Heart right ventricle (tissue), 16 donors: Measurements from ENCODE around the gene EPS8. TPM values are rescaled to one million over a fixed set of nuclear protein-coding genes. Genes with fewer than 3 reads are reported as not detected.

Experiments used
- ATAC-seq, 8 donors: fragments of 200-7000 bp; cut with Tn5 transposase; one replicate each; pipeline ENCODE4 v1.9.1; 2020; ENCODE audit warnings: mild to moderate bottlenecking in 8 of 8, moderate library complexity in 8 of 8, moderate number of reproducible peaks in 1 of 8
- DNase-seq, 2 donors: peaks; one replicate each; pipeline ENCODE4 v3.0.0-alpha.2; 2020
- H3K27ac ChIP-seq, 10 donors: fragments of 200-600 bp; sonication (generic) in 2 of 10; one replicate each; pipeline versions ENCODE4 v1.5.0 to v1.8.0; 2020 to 2022; ENCODE audit warnings: mild to moderate bottlenecking in 3 of 10
- H3K27me3 ChIP-seq, 7 donors: fragments of 200-600 bp; one replicate each; pipeline ENCODE4 v1.8.0; 2021 to 2022; ENCODE audit warnings: mild to moderate bottlenecking in 2 of 7
- H3K36me3 ChIP-seq, 9 donors: fragments of 200-600 bp; sonication (generic) in 1 of 9; one replicate each; pipeline versions ENCODE4 v1.5.0 to v1.8.0; 2020 to 2022; ENCODE audit warnings: mild to moderate bottlenecking in 2 of 9
- H3K4me1 ChIP-seq, 9 donors: fragments of 200-600 bp; sonication (generic) in 1 of 9; one replicate each; pipeline versions ENCODE4 v1.5.0 to v1.8.0; 2020 to 2022; ENCODE audit warnings: mild to moderate bottlenecking in 4 of 9
- H3K4me3 ChIP-seq, 10 donors: fragments of 200-600 bp; sonication (generic) in 2 of 10; one replicate each; pipeline versions ENCODE4 v1.5.0 to v1.8.0; 2020 to 2022; ENCODE audit warnings: mild to moderate bottlenecking in 7 of 10, moderate library complexity in 2 of 10
- H3K9me3 ChIP-seq, 11 donors: fragments of 200-600 bp in 10 of 11; sonication (generic) in 2 of 11; one replicate each; pipeline versions ENCODE4 v1.5.0 to v1.8.0; 2013 to 2022; ENCODE audit warnings: mild to moderate bottlenecking in 2 of 11, control low read depth in 1 of 11, moderate library complexity in 1 of 11
- CTCF ChIP-seq, 9 donors: fragments of 200-600 bp; sonication (generic) in 2 of 9; IDR thresholded peaks; one replicate each; pipeline versions ENCODE4 v1.5.0 to v1.8.0; 2021 to 2022; ENCODE audit warnings: antibody characterized with exemption in 9 of 9, mild to moderate bottlenecking in 5 of 9, moderate library complexity in 1 of 9
- WGBS, 2 donors: extraction: QIAGEN DNeasy Blood & Tissue Kit; methylation state at CpG; one replicate each; pipeline ENCODE4 v1.1.7; 2013; ENCODE audit warnings: inconsistent platforms in 1 of 2; 5-methylcytosine and 5-hydroxymethylcytosine counted together
- intact Hi-C, 10 donors: fragments of 100-400 bp; cut with DNase I; formaldehyde crosslinking; loops; one replicate each; pipeline versions ENCODE4 v1.11.1 to v1.14.2; 2022
- polyA plus RNA-seq, 2 donors: library from polyadenylated mRNA; stranded (reverse); fragments of 200-250 nt; gene quantifications; one replicate each; pipeline ENCODE4 v1.2.3, GENCODE V29; 2013
- total RNA-seq, 10 donors: library from RNA; stranded (reverse); fragmentation: NEBNext Ultra II Directional in 3 of 10; extraction: Animal tissue kit (Norgen Biotek cat#: 25700) in 3 of 10; gene quantifications; one replicate each; pipeline versions ENCODE4 v1.2.1 to v1.2.4, GENCODE V29; 2021 to 2023
- donor health status: Arrhythmogenic right ventricular cardiomyopathy.
- donor health status: ischemic (EF 13 %, LVEDD 7.1; RV severe dilation, severe dysfunction).
- donor health status: healthy with polysubstance abuse.
- donor health status: DM: no; HTN: yes; CAD: no.
- donor health status: DM: no; HTN: no; CAD: no.
- donor health status: ischemic (EF 25% LVEDD 6.9; RV normal size, moderate dysfunction).
- donor health status: ischemic (EF 25% LVEDD 5.7; RV mildly dilated, moderate dysfunction).
- donor health status: healthy.
- donor health status: DM: yes; HTN: yes; CAD: no.
- donor health status: Ischemic cardiomyopathy.
- donor health status: ischemic (EF 35%, LVEDD 5.7; RV mildly dilated, moderate dysfunction).
- donor health status: nonischemic (EF 11% LVEDD 7.7; RV severe dilation, severe dysfunction).
- donor health status: DM: yes; HTN: yes; CAD: no.
- donor health status: PGD.
- donor health status: ischemic (EF 29% LVEDD 5.4; RV normal size, mild dysfunction).
- donor health status: nonischemic (EF 23%, LVEDD 6.1; RV moderate dilation, normal function).

Gene EPS8
- total and polyA plus RNA-seq, 12 donors = 7.7 to 38.6 (median 15.7) TPM

DNA sequence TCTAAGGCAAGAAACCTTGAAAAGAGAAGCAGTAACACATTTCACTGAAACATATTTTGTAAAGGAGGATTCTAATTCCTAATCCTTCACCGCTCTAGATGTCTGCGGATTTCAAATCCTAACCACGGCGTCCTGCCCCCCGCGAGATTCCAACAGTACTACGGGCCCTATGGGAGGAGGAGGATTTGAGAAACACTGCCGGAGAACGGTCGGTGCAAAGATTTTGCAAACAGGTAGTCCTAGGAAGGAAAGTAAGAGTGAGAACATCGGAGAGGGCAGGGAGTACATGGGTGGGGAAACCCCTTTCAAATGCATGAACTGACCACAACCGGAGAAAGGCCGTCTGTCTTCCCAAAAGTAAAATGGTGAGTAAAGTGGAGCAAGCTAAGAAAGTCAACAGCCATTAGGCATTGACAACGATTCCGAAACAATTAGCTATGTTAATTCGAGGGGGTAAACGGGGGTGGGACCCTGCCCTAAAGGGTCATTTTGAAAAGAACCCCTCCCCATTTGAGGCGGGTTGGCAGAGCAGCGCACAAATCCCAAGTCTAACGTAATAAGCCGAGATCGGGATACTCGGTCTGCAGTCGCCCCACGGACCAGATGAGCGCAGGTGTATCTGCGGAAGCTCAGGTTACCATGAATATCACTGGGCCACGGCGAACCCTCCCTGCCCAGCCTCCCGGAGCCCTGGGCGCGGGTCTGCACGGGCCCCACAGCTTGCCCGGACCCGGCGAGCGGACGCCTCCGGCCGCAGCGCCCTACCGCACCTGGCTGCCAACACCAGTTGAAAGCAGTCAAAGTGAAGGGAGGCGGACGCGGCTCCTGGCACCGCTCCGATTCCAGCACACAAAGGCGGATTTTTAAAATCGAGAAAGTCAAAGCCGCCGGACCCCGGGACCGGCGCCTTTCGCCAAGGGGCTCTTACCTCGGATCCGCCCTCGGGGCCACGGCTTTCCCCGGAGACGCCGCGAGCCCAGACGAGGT is 662 bp downstream of the EPS8 start:
- peak; percentile 16 to 69 (median 48) for ATAC-seq
- peaks cover 0 to 28% (median 7%) of the 10 kb centered on the region in 9 donors for H3K4me1 ChIP-seq
- peak overlapping the region; percentile 83 to 93 (median 88) for H3K27ac ChIP-seq
- TF ChIP-seq CTCF (IDR thresholded peaks at IDR 0.05) = no peak
- peaks cover 0 to 27% (median 0%) of the 10 kb centered on the region in 7 donors for H3K27me3 ChIP-seq
- H3K9me3 ChIP-seq = peaks cover 0 to 5% (median 0%) of the 10 kb centered on the region in 11 donors
- H3K4me3 ChIP-seq = peak overlapping the region; percentile 62 to 90 (median 84)
- intact Hi-C loops = loop anchor here in 7 of 10 donors (5.0 to 10.0 kb wide), 5 partner anchors 59 to 196 kb away; no protein-coding TSS in a partner anchor
- peak in 1 of 2 donors; percentile 16 for DNase-seq
- H3K36me3 ChIP-seq = no peaks in the 10 kb centered on the region
- WGBS, 2 donors = 1% methylated on average over 64 of the region's 64 CpGs

DNA sequence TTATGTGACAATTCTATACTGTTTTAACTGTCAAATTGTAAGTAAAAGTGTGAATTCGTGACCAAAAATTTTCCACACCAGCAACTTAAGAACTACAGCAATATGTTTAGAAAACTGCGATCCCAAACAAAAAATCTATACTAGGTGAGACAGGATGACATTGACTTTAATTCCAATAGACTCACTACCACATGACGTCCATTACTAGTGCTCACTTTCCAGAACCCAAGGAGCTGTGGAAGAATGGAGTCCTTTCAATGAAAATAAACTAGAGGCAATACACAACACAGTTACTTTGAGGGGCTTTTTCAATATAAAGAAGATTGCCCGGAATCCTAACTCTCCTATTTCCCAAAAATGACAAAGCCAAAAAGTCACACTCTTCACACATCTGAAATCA is 1.4 kb downstream of the EPS8 start:
- H3K36me3 ChIP-seq = no peaks in the 10 kb centered on the region
- ATAC-seq (no peak), DNase-seq (no peak)
- H3K4me3 ChIP-seq = peak overlapping the region; percentile 62 to 90 (median 84)
- H3K4me1 ChIP-seq = peaks cover 0 to 28% (median 7%) of the 10 kb centered on the region in 9 donors
- WGBS, 2 donors = 60 to 66% methylated on average over 4 of the region's 4 CpGs
- peak overlapping the region; percentile 83 to 93 (median 88) for H3K27ac ChIP-seq
- peaks cover 0 to 27% (median 0%) of the 10 kb centered on the region in 7 donors for H3K27me3 ChIP-seq
- peaks cover 0 to 5% (median 0%) of the 10 kb centered on the region in 11 donors for H3K9me3 ChIP-seq
- intact Hi-C loops = loop anchor here in 7 of 10 donors (5.0 to 10.0 kb wide), 5 partner anchors 60 to 195 kb away; no protein-coding TSS in a partner anchor
- TF ChIP-seq CTCF (IDR thresholded peaks at IDR 0.05) = no peak

- H3K9me3 ChIP-seq = peaks cover 0 to 5% (median 0%) of the 10 kb centered on the region in 11 donors
- peaks cover 0 to 28% (median 7%) of the 10 kb centered on the region in 9 donors for H3K4me1 ChIP-seq
- ATAC-seq (no peak), DNase-seq (no peak)
- WGBS, 2 donors = 70% methylated on average over 2 of the region's 2 CpGs
- H3K27ac ChIP-seq = peak overlapping the region in 5 of 10 donors; percentile 3 to 91 (median 89)
- no peak for TF ChIP-seq CTCF (IDR thresholded peaks at IDR 0.05)
- peak overlapping the region in 8 of 10 donors; percentile 14 to 90 (median 84) for H3K4me3 ChIP-seq
- H3K27me3 ChIP-seq = peaks cover 0 to 27% (median 0%) of the 10 kb centered on the region in 7 donors
- no peaks in the 10 kb centered on the region for H3K36me3 ChIP-seq
- intact Hi-C loops = loop anchor here in 7 of 10 donors (5.0 to 10.0 kb wide), 5 partner anchors 61 to 194 kb away; no protein-coding TSS in a partner anchor
Measured at GRCh38 chr12:15786772-15787171, 2.4 kb downstream of the EPS8 start.

DNA sequence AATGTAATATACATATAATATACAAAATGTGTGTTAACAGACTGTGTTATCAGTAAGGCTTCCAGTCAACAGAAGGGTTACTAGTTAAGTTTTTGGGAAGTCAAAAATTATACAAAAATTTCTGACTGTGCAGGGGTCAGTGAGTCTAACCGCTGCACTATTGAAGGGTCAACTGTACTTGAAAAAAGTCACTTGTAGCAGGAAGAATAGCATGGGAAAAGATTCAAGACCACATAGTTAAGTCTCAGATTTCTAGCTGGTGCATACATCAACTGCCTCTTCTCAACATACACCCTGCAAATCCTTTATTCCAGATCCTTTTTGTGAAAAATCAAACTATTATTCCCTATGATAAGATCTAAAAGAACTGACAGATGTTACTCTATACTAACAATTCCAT is 5.9 kb downstream of the EPS8 start:
- peaks cover 0 to 5% (median 0%) of the 10 kb centered on the region in 11 donors for H3K9me3 ChIP-seq
- H3K27ac ChIP-seq = no peak overlapping the region
- peak overlapping the region in 2 of 10 donors; percentile 3 to 5 for H3K4me3 ChIP-seq
- WGBS, 2 donors = 84 to 93% methylated on average over 1 of the region's 1 CpG
- no peaks in the 10 kb centered on the region for H3K36me3 ChIP-seq
- ATAC-seq = no peak
- no peak for DNase-seq
- no peak for TF ChIP-seq CTCF (IDR thresholded peaks at IDR 0.05)
- intact Hi-C loops = loop anchor here in 3 of 10 donors (10.0 kb wide), 1 partner anchor 188 kb away; no protein-coding TSS in a partner anchor
- peaks cover 0 to 20% (median 0%) of the 10 kb centered on the region in 7 donors for H3K27me3 ChIP-seq
- peaks cover 0 to 31% (median 4%) of the 10 kb centered on the region in 9 donors for H3K4me1 ChIP-seq
